ENCODE results near the gene DPRX.
"Not testable (repeated sequence)": the region's sequence is repeated elsewhere in the genome, so short reads cannot be mapped to it uniquely, and the experiment has no call there.

Gene DPRX

GRCh38 chr19:53647350-53647749, 15.6 kb downstream of the DPRX start:
- no peak for DNase-seq

GRCh38 chr19:53647792-53648191, 16.0 kb downstream of the DPRX start:
- DNase-seq, result no peak

- DNase-seq, result no peak
Measured at GRCh38 chr19:53649746-53650593, 18.2 kb downstream of the DPRX start.

- no peak for DNase-seq
Measured at GRCh38 chr19:53652476-53652875, 20.7 kb downstream of the DPRX start.

- no peak for DNase-seq
Measured at GRCh38 chr19:53655042-53655665, 23.4 kb downstream of the DPRX start.

GRCh38 chr19:53657330-53657729, 25.5 kb downstream of the DPRX start:
- no peak for DNase-seq

GRCh38 chr19:53657778-53658177, 26.0 kb downstream of the DPRX start:
- DNase-seq, result no peak

GRCh38 chr19:53659292-53659691, 27.5 kb downstream of the DPRX start:
- no peak for DNase-seq

GRCh38 chr19:53660584-53660983, 28.8 kb downstream of the DPRX start:
- no peak for DNase-seq

- no peak for DNase-seq
Measured at GRCh38 chr19:53662209-53662608, 30.4 kb downstream of the DPRX start.

- no peak for DNase-seq
Measured at GRCh38 chr19:53664152-53664551, 32.4 kb downstream of the DPRX start.

- DNase-seq, result no peak
Measured at GRCh38 chr19:53664760-53665159, 33.0 kb downstream of the DPRX start.

GRCh38 chr19:53666331-53666730, 34.5 kb downstream of the DPRX start:
- not testable (repeated sequence) for DNase-seq

- DNase-seq, result not testable (repeated sequence)
Measured at GRCh38 chr19:53668804-53669203, 37.0 kb downstream of the DPRX start.

- no peak for DNase-seq
Measured at GRCh38 chr19:53670345-53670744, 38.5 kb downstream of the DPRX start.

- DNase-seq, result no peak
Measured at GRCh38 chr19:53671663-53672062, 39.9 kb downstream of the DPRX start.

Measured in COR-L47 (cell line).